K562 (cell line): ENCODE results near the gene SPPL3. TPM values are rescaled to one million over a fixed set of nuclear protein-coding genes. Genes with fewer than 3 reads are reported as not detected.

Source experiments
- ATAC-seq: fragments of 200-7000 bp; cut with Tn5 transposase; 3 replicates; pipeline ENCODE4 v1.9.1; 2020; ENCODE audit warnings: moderate library complexity
- BruUV-seq: library from RNA; stranded (reverse); fragments of 400-500 nt; replicated peaks from 2 replicates; lab custom pipeline; 2021; lab: Mats Ljungman, UMichigan
- CTCF ChIA-PET: fragments of 300-600 bp; formaldehyde crosslinking; extraction: SDS; loops from one replicate; lab custom pipeline; 2021; ENCODE audit warnings: low intra/inter-chr PET ratio; lab: Yijun Ruan, JAX
- POLR2A ChIA-PET: fragments of 300-600, 350-650 bp; sonication (Branson Sonifier 250); formaldehyde crosslinking; extraction: SDS; loops from one replicate; lab custom pipeline; 2021; ENCODE audit warnings: antibody characterized with exemption, inconsistent platforms; lab: Yijun Ruan, JAX
- DNase-seq, 4 experiments: peaks; one replicate each; pipeline versions ENCODE4 v3.0.0 to v3.0.0-alpha.2; 2011 to 2018; ENCODE audit warnings: low spot score in 3 of 4, mixed read lengths in 3 of 4; ENCODE audit errors: extremely low read depth in 1 of 4
- FAIRE-seq: peaks from 2 replicates; lab custom pipeline; 2011; peaks lifted over from hg19 to GRCh38; lab: Jason Lieb, UNC
- H2AFZ ChIP-seq: 2 replicates; pipeline ENCODE4 v1.6.0; 2011; ENCODE audit warnings: low read depth, low read length, control low read depth, inconsistent platforms
- H3K27ac ChIP-seq: fragments of 200-600 bp; 3 replicates; pipeline ENCODE4 v1.8.0; 2011; ENCODE audit warnings: low read depth, mild to moderate bottlenecking, control low read depth, inconsistent platforms, low read length, moderate library complexity, mixed read lengths; ENCODE audit errors: extremely low read depth
- H3K27me3 ChIP-seq, 2 experiments: fragments of 300-600 bp in 1 of 2; 2 replicates in 1 of 2; 3 replicates in 1 of 2; pipeline versions ENCODE4 v1.6.0 to v1.8.0; 2011; ENCODE audit warnings: inconsistent platforms in 2 of 2, low read length in 2 of 2, mild to moderate bottlenecking in 1 of 2, mixed read lengths in 1 of 2, moderate library complexity in 1 of 2; ENCODE audit not compliant: control insufficient read depth in 2 of 2, insufficient read depth in 2 of 2
- H3K36me3 ChIP-seq: fragments of 300-600 bp; 3 replicates; pipeline ENCODE4 v1.8.0; 2011; ENCODE audit warnings: mild to moderate bottlenecking, low read length, inconsistent platforms; ENCODE audit not compliant: control insufficient read depth, insufficient read depth
- H3K4me1 ChIP-seq, 2 experiments: fragments of 200-600 bp in 1 of 2; replicated peaks in 1 of 2; 2 replicates in 1 of 2; 3 replicates in 1 of 2; pipeline versions ENCODE4 v1.5.1 to v1.8.0; 2011; ENCODE audit warnings: inconsistent platforms in 2 of 2, low read length in 2 of 2, mild to moderate bottlenecking in 1 of 2, mixed read lengths in 1 of 2, moderate library complexity in 1 of 2; ENCODE audit not compliant: control insufficient read depth in 2 of 2, insufficient read depth in 2 of 2
- H3K4me2 ChIP-seq: 2 replicates; pipeline ENCODE4 v1.6.1; 2011; ENCODE audit warnings: low read length, control low read depth, inconsistent platforms, mixed read lengths; ENCODE audit not compliant: insufficient read depth
- H3K4me3 ChIP-seq: fragments of 200-600 bp; sonication (generic), shearing (Covaris generic); 2 replicates; pipeline ENCODE4 v1.5.1; 2016; ENCODE audit warnings: control low read depth, inconsistent platforms
- H3K79me2 ChIP-seq: fragments of 200-600 bp; 3 replicates; pipeline ENCODE4 v1.8.0; 2011; ENCODE audit warnings: low read length, inconsistent platforms; ENCODE audit not compliant: control insufficient read depth, insufficient read depth
- H3K9ac ChIP-seq, 2 experiments: 2 replicates each; pipeline versions ENCODE4 v1.6.0 to v1.6.1; 2011; ENCODE audit warnings: low read depth in 2 of 2, low read length in 2 of 2, control low read depth in 1 of 2, inconsistent platforms in 1 of 2, mild to moderate bottlenecking in 1 of 2, mixed read lengths in 1 of 2; ENCODE audit not compliant: insufficient read depth in 1 of 2
- H3K9me1 ChIP-seq: one replicate; pipeline ENCODE4 v1.6.0; 2011; ENCODE audit warnings: inconsistent platforms, mild to moderate bottlenecking, low read length, moderate library complexity; ENCODE audit not compliant: control insufficient read depth, insufficient read depth
- H3K9me3 ChIP-seq: replicated peaks from 2 replicates; pipeline ENCODE4 v1.5.1; 2011; ENCODE audit warnings: low read depth, low read length, inconsistent platforms; ENCODE audit not compliant: control insufficient read depth, insufficient read depth
- H4K20me1 ChIP-seq: replicated peaks from 2 replicates; pipeline ENCODE4 v1.6.1; 2011; ENCODE audit warnings: low read length, inconsistent platforms, mixed read lengths; ENCODE audit not compliant: control insufficient read depth, insufficient read depth
- CHCHD3 ChIP-seq: fragments of 250-450 bp; sonication (Bioruptor Pico); IDR thresholded peaks from 2 replicates; pipeline ENCODE4 v2.1.2; 2022; ENCODE audit warnings: mild to moderate bottlenecking
- CUX1 ChIP-seq: fragments of 200-800 bp; sonication (Bioruptor generic); IDR thresholded peaks from 2 replicates; pipeline ENCODE4 v1.6.1; 2016; ENCODE audit warnings: missing genetic modification characterization, missing compliant biosample characterization
- ETS1 ChIP-seq: conservative IDR thresholded peaks from 2 replicates; pipeline ENCODE4 v1.6.1; 2011; ENCODE audit warnings: low read depth, mild to moderate bottlenecking, low read length; ENCODE audit not compliant: control insufficient read depth
- FOXA1 ChIP-seq: fragments of 450-650 bp; IDR thresholded peaks from 2 replicates; pipeline ENCODE4 v1.6.1; 2016; ENCODE audit warnings: mild to moderate bottlenecking, borderline replicate concordance
- MTA3 ChIP-seq: fragments of 450-650 bp; formaldehyde crosslinking; IDR thresholded peaks from 2 replicates; pipeline ENCODE4 v1.6.1; 2017; ENCODE audit warnings: mild to moderate bottlenecking, borderline replicate concordance
- ZNF780A ChIP-seq: fragments of 250-450 bp; sonication (Bioruptor Pico); IDR thresholded peaks from 2 replicates; pipeline ENCODE4 v1.5.0; 2021; ENCODE audit warnings: mild to moderate bottlenecking
- WGBS: fragments of 100-300 bp; shearing (Covaris generic); methylation state at CpG from one replicate; pipeline ENCODE4 v1.1.6; 2016; ENCODE audit warnings: low coverage, mixed read lengths; ENCODE audit not compliant: insufficient coverage; ENCODE audit errors: missing lambda C conversion rate; 5-methylcytosine and 5-hydroxymethylcytosine counted together
- in situ Hi-C: fragments of 300-500 bp; cut with MboI; formaldehyde crosslinking; loops from 4 replicates; pipeline ENCODE4 v1.15.0; 2018; ENCODE audit warnings: inconsistent platforms, mixed read lengths
- intact Hi-C: fragments of 100-400 bp; cut with micrococcal nuclease; formaldehyde crosslinking; loops from 2 replicates; pipeline ENCODE4 v1.14.2; 2022
- polyA plus RNA-seq, 8 experiments: library from polyadenylated mRNA; depleted of rRNA in 4 of 8; stranded (reverse) in 5 of 8; unstranded in 3 of 8; fragments of >200 nt; fragmentation: Nextera tagmentation in 2 of 8; fragmentation: Illumina TruSeq in 1 of 8; extraction: Ambion mirVana in 2 of 8; extraction: Trizol in 1 of 8; gene quantifications; 2 replicates each; pipeline versions ENCODE4 v1.2.1 to v1.2.3, GENCODE V29; 2011 to 2014; ENCODE audit warnings: inconsistent platforms in 1 of 8, missing spikeins in 1 of 8
- total RNA-seq, 7 experiments: library from RNA; depleted of rRNA in 6 of 7; stranded (reverse); fragments of >200 nt in 6 of 7; fragmentation: Illumina TruSeq in 2 of 7; extraction: Trizol in 2 of 7; gene quantifications; 2 replicates each; pipeline versions ENCODE4 v1.2.1 to v1.2.3, GENCODE V29; 2011 to 2021; ENCODE audit warnings: low replicate concordance in 1 of 7

Gene SPPL3
- total and polyA plus RNA-seq, 9 of the 15 experiments (the other 6 are each of a cell fraction or from before 2014, with no cell fraction given), result 2.9 to 32.1 (median 7.1) TPM

GRCh38 chr12:120928864-120929652, 24.9 kb upstream of the SPPL3 start:
- ChIA-PET CTCF (no interaction called here), POLR2A (no interaction called here)
- in situ Hi-C loops (no loop called here), intact Hi-C loops (no loop called here)
- FAIRE-seq (no peak), DNase-seq (no peak), ATAC-seq (peak; percentile 43; the same call in 1 of the 3 replicates)
- Histone ChIP-seq H3K4me1 (no peaks in the 10 kb centered on the region; a peak in 2 of 5 replicates), H3K9ac (peak overlapping the region in 1 of 2 experiments; percentile 64; a peak in 1 of 4 replicates), H3K36me3 (no peaks in the 10 kb centered on the region), H3K27ac (no peak overlapping the region), H2AFZ (peak overlapping the region; percentile 17; the same call in 1 of the 2 replicates), H3K4me3 (no peak overlapping the region), H3K4me2 (no peak overlapping the region), H4K20me1 (no peaks in the 10 kb centered on the region), H3K27me3 (no peaks in the 10 kb centered on the region), H3K9me3 (no peaks in the 10 kb centered on the region), H3K9me1 (no peaks in the 10 kb centered on the region), H3K79me2 (no peaks in the 10 kb centered on the region)
- WGBS, result 31% methylated on average over 13 of the region's 13 CpGs
- no TSS peak for BruUV-seq
- no peak for TF ChIP-seq CUX1 (CRISPR knock-in tag)
- no peak for TF ChIP-seq ETS1
- TF ChIP-seq FOXA1, result no peak
- TF ChIP-seq MTA3, result no peak
- no peak for TF ChIP-seq CHCHD3
- TF ChIP-seq ZNF780A (CRISPR knock-in tag), result no peak
